ENCODE data around the gene BCL2.

Gene BCL2

DNA sequence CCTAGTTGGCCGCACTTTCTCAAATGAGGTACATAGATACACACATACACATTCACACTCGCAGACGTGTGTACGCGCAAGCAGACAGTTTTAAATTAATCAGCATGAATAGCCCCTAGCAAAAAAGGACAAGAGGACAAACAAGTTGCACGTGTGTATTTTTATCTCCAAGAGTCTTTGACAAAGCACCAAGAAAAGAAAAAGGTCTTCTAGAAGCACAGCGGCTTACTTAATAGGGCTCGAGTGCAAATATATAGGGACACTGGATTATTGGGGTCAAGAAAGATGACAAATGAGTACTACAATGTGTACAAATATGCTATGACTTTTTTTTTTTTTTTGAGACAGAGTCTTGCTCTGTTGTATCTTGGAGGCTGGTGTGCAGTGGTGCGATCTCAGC is 1.7 kb upstream of the BCL2 start:
- no peak overlapping the region for H3K9ac ChIP-seq (ENCODE audit: low read length)
- no peaks in the 10 kb centered on the region for H3K36me3 ChIP-seq (ENCODE audit: control insufficient read depth, insufficient read depth, low read length)
- no peak overlapping the region for H3K27ac ChIP-seq (ENCODE audit: low read depth, low read length)
- no peaks in the 10 kb centered on the region for H3K27me3 ChIP-seq (ENCODE audit: control insufficient read depth, insufficient read depth, low read length)
- peaks cover 15% of the 10 kb centered on the region for H3K4me1 ChIP-seq (ENCODE audit: control insufficient read depth, insufficient read depth, low read length)
- peak overlapping the region; percentile 76 for H3K4me3 ChIP-seq (ENCODE audit: low read length)

DNA sequence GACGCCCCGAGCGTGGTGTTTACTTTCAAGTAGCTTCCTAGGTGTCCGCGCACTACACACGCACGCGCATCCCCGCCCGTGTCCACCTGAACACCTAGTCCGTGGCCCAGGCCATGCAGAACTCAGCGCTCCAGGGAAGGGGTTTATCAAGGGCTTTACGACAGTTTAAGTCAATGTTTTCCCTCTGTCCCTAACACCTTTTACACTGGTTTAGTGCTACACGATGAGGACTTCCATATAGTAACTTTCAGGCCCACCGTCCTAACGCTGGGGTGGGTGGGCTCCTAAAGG is 1.4 kb upstream of the BCL2 start:
- H3K4me3 ChIP-seq (ENCODE audit: low read length): peak overlapping the region; percentile 76
- no peaks in the 10 kb centered on the region for H3K27me3 ChIP-seq (ENCODE audit: control insufficient read depth, insufficient read depth, low read length)
- peak overlapping the region; percentile 76 for H3K27ac ChIP-seq (ENCODE audit: low read depth, low read length)

DNA sequence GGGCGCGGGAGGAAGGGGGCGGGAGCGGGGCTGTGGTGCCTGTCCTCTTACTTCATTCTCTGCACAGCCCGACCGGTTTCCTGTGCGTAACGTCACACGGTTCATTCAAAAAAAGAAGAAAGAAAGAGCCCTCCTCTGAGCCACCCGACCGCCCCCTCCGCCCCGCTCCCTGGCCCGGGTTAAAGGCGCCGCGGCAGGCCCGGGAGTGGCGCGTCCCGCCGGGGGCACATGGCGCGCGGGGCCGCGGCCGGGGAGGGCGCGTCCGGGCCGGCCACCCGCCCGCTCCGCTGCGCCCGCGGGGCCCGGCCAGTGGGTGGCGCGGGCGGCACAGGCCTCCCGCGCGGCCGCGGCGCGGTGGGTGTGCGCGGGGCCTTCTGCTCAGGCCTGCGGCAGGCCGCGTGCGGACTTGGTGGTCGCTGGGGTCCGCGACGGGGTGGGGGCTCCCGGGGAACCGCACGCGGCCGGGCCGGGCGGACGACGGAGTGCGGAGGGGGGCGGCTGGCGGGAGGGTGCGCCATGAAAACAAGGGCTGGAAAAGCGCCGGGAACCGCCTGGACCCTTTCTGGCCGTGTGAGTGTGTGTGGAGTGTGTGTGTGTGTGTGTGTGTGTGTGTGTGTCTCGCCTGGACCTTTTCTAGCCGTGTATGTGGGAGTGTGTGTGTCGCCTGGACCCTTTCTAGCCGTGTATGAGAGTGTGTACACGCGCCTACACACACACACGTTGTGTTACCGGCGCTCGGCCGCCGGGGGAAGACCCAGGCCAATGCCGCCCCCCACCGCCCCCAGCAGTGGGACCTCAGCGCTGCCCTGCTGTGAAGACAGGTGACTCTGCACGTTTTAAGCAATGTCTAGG is 780 bp upstream of the BCL2 start:
- Histone ChIP-seq H3K9ac (ENCODE audit: low read length) (peak overlapping the region; percentile 65), H3K4me3 (ENCODE audit: low read length) (peak overlapping the region; percentile 76), H3K27ac (ENCODE audit: low read depth, low read length) (peak overlapping the region; percentile 76), H3K4me1 (ENCODE audit: control insufficient read depth, insufficient read depth, low read length) (peaks cover 15% of the 10 kb centered on the region), H3K27me3 (ENCODE audit: control insufficient read depth, insufficient read depth, low read length) (no peaks in the 10 kb centered on the region), H3K36me3 (ENCODE audit: control insufficient read depth, insufficient read depth, low read length) (no peaks in the 10 kb centered on the region)

More for the DNA sequence above, 1.4 kb upstream of the BCL2 start:
- Histone ChIP-seq H3K4me1 (ENCODE audit: control insufficient read depth, insufficient read depth, low read length) (peaks cover 15% of the 10 kb centered on the region), H3K36me3 (ENCODE audit: control insufficient read depth, insufficient read depth, low read length) (no peaks in the 10 kb centered on the region), H3K9ac (ENCODE audit: low read length) (no peak overlapping the region)

DNA sequence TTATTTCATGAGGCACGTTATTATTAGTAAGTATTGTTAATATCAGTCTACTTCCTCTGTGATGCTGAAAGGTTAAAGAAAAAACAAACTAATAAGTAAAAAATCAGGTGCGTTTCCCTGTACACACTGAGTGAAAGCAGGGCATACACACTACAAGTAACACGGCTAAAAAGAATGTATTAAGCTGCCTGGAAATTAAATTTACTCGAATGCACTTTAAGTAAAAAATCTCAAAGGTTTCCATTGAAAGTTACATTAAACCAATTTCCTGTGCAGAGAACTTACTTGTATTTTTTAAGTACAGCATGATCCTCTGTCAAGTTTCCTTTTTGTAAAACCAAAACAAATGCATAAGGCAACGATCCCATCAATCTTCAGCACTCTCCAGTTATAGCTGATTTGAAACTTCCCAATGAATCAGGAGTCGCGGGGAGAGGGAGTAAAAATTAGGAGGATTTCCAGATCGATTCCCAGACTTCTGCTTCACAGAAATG is 633 bp downstream of the BCL2 start:
- Histone ChIP-seq H3K36me3 (ENCODE audit: control insufficient read depth, insufficient read depth, low read length) (no peaks in the 10 kb centered on the region), H3K4me3 (ENCODE audit: low read length) (peak overlapping the region; percentile 91), H3K27ac (ENCODE audit: low read depth, low read length) (no peak overlapping the region), H3K9ac (ENCODE audit: low read length) (peak overlapping the region; percentile 65), H3K4me1 (ENCODE audit: control insufficient read depth, insufficient read depth, low read length) (peaks cover 15% of the 10 kb centered on the region), H3K27me3 (ENCODE audit: control insufficient read depth, insufficient read depth, low read length) (no peaks in the 10 kb centered on the region)

DNA sequence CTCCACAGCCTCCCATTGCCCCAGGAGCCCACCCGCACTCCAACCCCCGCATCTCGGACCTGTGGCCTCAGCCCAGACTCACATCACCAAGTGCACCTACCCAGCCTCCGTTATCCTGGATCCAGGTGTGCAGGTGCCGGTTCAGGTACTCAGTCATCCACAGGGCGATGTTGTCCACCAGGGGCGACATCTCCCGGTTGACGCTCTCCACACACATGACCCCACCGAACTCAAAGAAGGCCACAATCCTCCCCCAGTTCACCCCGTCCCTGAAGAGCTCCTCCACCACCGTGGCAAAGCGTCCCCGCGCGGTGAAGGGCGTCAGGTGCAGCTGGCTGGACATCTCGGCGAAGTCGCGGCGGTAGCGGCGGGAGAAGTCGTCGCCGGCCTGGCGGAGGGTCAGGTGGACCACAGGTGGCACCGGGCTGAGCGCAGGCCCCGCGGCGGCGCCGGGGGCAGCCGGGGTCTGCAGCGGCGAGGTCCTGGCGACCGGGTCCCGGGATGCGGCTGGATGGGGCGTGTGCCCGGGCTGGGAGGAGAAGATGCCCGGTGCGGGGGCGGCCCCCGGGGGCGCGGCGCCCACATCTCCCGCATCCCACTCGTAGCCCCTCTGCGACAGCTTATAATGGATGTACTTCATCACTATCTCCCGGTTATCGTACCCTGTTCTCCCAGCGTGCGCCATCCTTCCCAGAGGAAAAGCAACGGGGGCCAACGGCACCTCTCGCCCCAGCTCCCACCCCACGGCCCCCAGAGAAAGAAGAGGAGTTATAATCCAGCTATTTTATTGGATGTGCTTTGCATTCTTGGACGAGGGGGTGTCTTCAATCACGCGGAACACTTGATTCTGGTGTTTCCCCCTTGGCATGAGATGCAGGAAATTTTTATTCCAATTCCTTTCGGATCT is 1.3 kb downstream of the BCL2 start:
- peak overlapping the region; percentile 63 for H3K27ac ChIP-seq (ENCODE audit: low read depth, low read length)
- H3K4me3 ChIP-seq (ENCODE audit: low read length): peak overlapping the region; percentile 91
- peak overlapping the region; percentile 65 for H3K9ac ChIP-seq (ENCODE audit: low read length)

DNA sequence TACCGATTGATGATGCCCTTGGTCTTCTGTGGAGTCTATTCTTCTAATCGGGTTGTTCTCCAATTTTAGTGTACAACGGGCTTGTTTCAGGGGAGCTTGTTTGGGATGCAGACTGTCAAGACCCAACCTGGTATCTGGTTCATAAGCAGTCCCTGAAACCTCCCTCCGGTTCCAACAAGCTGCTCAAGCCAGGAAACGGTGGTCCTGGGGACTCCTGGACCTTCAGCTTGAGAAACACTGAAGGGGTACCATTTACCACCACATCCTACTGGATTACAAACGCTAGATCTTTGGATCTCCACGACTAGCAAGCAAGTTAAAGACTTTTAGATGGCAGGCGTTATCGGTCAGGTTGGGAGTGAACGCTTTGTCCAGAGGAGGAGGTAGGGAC is 2.0 kb downstream of the BCL2 start:
- H3K36me3 ChIP-seq (ENCODE audit: control insufficient read depth, insufficient read depth, low read length): no peaks in the 10 kb centered on the region
- peak overlapping the region; percentile 60 for H3K9ac ChIP-seq (ENCODE audit: low read length)
- no peaks in the 10 kb centered on the region for H3K27me3 ChIP-seq (ENCODE audit: control insufficient read depth, insufficient read depth, low read length)
- peak overlapping the region; percentile 63 for H3K27ac ChIP-seq (ENCODE audit: low read depth, low read length)
- H3K4me3 ChIP-seq (ENCODE audit: low read length): peak overlapping the region; percentile 91
- H3K4me1 ChIP-seq (ENCODE audit: control insufficient read depth, insufficient read depth, low read length): peaks cover 11% of the 10 kb centered on the region

More for the DNA sequence above, 1.3 kb downstream of the BCL2 start:
- H3K4me1 ChIP-seq (ENCODE audit: control insufficient read depth, insufficient read depth, low read length): peaks cover 15% of the 10 kb centered on the region
- no peaks in the 10 kb centered on the region for H3K27me3 ChIP-seq (ENCODE audit: control insufficient read depth, insufficient read depth, low read length)
- H3K36me3 ChIP-seq (ENCODE audit: control insufficient read depth, insufficient read depth, low read length): no peaks in the 10 kb centered on the region

DNA sequence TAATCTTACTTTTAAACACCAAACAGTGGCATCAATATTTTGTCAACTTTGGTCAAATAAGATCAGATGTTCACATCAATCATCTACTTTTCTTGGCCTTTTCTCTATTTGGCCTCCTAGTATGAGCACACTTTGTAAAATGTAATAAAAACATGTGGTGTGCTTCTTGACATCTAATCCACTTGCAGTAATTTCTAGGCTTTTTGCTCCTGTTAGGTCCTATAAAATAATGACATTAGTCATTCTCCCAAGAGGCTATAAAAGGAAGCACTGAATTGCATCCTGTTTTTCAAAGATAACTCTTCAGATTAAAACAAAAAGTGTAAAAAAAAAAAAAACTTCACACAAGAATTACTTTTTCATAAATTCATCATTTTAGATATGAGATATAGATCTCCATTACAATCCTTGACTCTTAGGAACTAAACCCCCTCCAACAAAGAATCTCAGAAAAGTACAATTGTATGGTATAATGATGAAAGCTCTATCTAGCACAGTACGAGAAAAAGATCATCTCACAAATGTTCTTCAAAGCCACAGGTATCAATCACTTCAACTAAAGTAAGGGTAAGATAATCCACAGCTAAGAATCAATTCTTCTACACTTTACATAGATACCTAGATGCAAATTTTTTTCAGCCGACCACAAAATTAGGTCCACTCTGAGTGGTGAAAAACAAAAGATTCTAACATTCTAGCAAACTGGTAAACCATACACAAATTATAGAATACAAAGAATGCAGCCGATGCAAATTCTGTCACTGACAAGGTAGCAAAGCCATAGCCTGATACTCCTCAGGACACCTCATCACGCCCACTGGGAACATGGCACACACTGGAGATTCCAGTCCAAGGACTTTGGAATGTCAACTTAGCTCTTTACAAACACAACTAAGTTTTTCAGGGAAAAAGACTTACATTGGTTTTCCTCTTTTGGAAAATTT is 2.7 kb downstream of the BCL2 start:
- H3K27me3 ChIP-seq (ENCODE audit: control insufficient read depth, insufficient read depth, low read length): no peaks in the 10 kb centered on the region
- peak overlapping the region; percentile 63 for H3K27ac ChIP-seq (ENCODE audit: low read depth, low read length)
- peak overlapping the region; percentile 91 for H3K4me3 ChIP-seq (ENCODE audit: low read length)
- H3K4me1 ChIP-seq (ENCODE audit: control insufficient read depth, insufficient read depth, low read length): peaks cover 8% of the 10 kb centered on the region
- H3K9ac ChIP-seq (ENCODE audit: low read length): no peak overlapping the region
- H3K36me3 ChIP-seq (ENCODE audit: control insufficient read depth, insufficient read depth, low read length): no peaks in the 10 kb centered on the region

DNA sequence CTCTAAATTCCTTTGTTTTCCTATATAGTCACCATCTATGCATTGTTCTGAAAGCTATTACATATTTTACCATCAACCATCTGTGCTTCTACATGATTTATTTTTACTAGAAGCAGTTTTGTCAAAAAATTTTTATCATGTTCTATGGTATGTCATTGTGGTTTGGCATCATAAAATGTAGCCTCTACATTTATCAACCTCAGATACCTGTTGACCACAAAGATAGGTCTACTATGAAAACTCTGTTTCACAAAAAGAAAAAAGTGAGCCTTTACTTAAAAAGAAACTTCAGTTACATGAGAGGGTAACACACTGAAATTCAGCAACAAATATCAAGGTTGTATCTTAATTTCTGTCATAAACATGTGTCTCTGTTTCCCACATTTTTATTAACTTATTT is 3.7 kb downstream of the BCL2 start:
- Histone ChIP-seq H3K27me3 (ENCODE audit: control insufficient read depth, insufficient read depth, low read length) (no peaks in the 10 kb centered on the region), H3K4me1 (ENCODE audit: control insufficient read depth, insufficient read depth, low read length) (peaks cover 8% of the 10 kb centered on the region), H3K27ac (ENCODE audit: low read depth, low read length) (no peak overlapping the region), H3K4me3 (ENCODE audit: low read length) (no peak overlapping the region), H3K36me3 (ENCODE audit: control insufficient read depth, insufficient read depth, low read length) (no peaks in the 10 kb centered on the region), H3K9ac (ENCODE audit: low read length) (no peak overlapping the region)

DNA sequence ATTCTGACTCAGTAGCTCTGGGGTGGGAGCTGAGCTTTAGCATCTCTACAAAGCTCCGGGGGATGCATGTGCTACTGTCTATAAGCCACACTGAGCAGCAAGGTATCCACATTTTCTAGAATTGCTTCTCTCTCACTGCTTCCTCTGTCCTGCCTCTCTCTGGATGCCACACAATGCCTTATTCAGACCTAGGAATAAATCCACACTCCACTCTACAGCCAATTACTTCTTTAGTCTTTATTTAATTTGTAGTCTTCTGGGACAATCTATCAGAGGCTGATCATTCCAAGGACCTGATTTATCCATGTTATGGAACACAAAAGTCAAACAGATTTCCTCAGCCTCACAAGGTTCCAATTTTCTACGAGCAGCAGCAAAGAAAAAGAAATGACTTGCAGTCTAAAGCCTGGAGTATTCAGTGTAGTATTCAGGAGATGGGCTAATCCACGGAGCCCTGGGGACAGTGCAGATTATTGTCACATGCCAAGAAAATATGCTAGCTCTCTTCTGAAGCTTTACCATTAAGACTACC is 4.4 kb downstream of the BCL2 start:
- Histone ChIP-seq H3K36me3 (ENCODE audit: control insufficient read depth, insufficient read depth, low read length) (no peaks in the 10 kb centered on the region), H3K4me1 (ENCODE audit: control insufficient read depth, insufficient read depth, low read length) (peaks cover 5% of the 10 kb centered on the region), H3K27ac (ENCODE audit: low read depth, low read length) (no peak overlapping the region), H3K9ac (ENCODE audit: low read length) (no peak overlapping the region), H3K27me3 (ENCODE audit: control insufficient read depth, insufficient read depth, low read length) (no peaks in the 10 kb centered on the region), H3K4me3 (ENCODE audit: low read length) (no peak overlapping the region)

DNA sequence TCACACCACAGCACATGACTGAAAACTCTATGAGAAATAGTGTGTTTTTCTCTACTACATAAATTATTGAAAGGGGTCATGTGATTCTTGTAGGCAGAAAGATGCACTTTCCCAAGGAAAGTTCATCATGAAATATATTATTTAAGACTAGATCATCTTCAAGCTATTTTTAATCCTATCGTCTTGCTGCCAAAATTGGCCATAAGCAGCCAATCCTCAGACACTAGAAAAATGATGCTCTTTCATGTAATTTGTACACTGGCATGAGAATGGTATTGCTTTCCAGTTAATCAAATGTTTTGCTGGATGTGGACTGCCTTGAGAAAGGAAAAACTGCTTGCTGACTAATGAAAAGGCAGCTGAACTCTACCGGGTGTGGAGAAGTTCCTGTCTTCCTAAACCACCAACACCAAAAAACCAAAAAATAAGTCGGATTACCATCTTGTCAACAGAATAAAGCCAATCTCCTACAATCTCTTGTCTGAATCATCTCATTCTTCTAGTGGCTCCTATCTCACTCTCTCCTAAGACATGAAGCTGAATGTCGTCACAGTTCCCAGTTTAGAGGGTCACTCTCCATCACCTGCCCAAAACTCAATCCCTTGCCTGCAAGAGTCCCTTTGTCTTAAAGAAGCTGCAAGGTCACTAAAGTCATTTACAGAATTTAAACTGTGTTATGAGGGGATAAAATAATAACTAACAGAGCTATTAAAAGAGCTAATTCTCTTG is 5.3 kb downstream of the BCL2 start:
- Histone ChIP-seq H3K4me3 (ENCODE audit: low read length) (no peak overlapping the region), H3K36me3 (ENCODE audit: control insufficient read depth, insufficient read depth, low read length) (no peaks in the 10 kb centered on the region), H3K27ac (ENCODE audit: low read depth, low read length) (no peak overlapping the region), H3K9ac (ENCODE audit: low read length) (no peak overlapping the region), H3K4me1 (ENCODE audit: control insufficient read depth, insufficient read depth, low read length) (peaks cover 5% of the 10 kb centered on the region), H3K27me3 (ENCODE audit: control insufficient read depth, insufficient read depth, low read length) (no peaks in the 10 kb centered on the region)

DNA sequence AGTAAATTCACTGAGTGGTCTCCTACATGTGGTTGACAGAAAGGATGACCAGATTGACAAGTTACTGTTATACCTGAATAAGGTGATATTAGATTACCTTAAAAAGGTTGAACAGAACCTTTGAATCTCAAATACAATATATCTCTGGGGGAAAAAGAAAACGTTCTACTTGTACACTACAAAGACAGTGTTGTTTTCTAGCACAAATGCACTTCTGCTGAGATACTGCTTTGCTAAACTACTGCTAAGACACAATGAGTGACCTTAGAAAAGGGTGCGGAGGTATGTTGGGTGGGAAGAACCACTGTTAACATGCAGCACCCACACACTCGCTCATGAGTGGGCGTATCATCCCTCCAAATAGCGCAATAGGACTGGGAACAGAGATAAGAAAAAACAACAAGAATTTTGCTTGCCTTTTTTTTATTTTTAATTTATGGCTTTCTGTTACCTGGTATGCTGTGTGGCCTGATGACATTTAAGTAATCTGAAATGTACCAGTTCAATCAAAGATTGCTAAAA is 6.1 kb downstream of the BCL2 start:
- Histone ChIP-seq H3K9ac (ENCODE audit: low read length) (no peak overlapping the region), H3K27ac (ENCODE audit: low read depth, low read length) (no peak overlapping the region), H3K36me3 (ENCODE audit: control insufficient read depth, insufficient read depth, low read length) (no peaks in the 10 kb centered on the region), H3K27me3 (ENCODE audit: control insufficient read depth, insufficient read depth, low read length) (no peaks in the 10 kb centered on the region), H3K4me3 (ENCODE audit: low read length) (no peak overlapping the region), H3K4me1 (ENCODE audit: control insufficient read depth, insufficient read depth, low read length) (peaks cover 5% of the 10 kb centered on the region)

Data from rectal smooth muscle tissue (tissue), 1 donor.